WTC11 (cell line): ENCODE results near the gene OBSCN. TPM values are rescaled to one million over a fixed set of nuclear protein-coding genes. Genes with fewer than 3 reads are reported as not detected.

Experiments used
- ATAC-seq: fragments of 200-7000 bp; cut with Tn5 transposase; 2 replicates; pipeline ENCODE4 v1.10.0; 2021; ENCODE audit warnings: mild to moderate bottlenecking, moderate library complexity
- CTCF ChIA-PET: fragments of 300-600 bp; sonication (Branson Sonifier 250); formaldehyde crosslinking; loops from one replicate; lab custom pipeline; 2021; ENCODE audit warnings: antibody characterized with exemption; lab: Charles Lee
- POLR2A ChIA-PET: fragments of 350-600 bp; sonication (Branson Sonifier 250); formaldehyde crosslinking; loops from one replicate; lab custom pipeline; 2021; ENCODE audit warnings: antibody characterized with exemption; lab: Charles Lee
- DNase-seq: peaks from one replicate; pipeline ENCODE4 v3.0.0; 2021; ENCODE audit warnings: low spot score
- H3K27ac Mint-ChIP-seq: 2 replicates; pipeline ENCODE4 v1.8.0; 2021; ENCODE audit warnings: mixed read lengths
- H3K27me3 Mint-ChIP-seq: 2 replicates; pipeline ENCODE4 v1.8.0; 2021; ENCODE audit warnings: low read depth, mild to moderate bottlenecking, moderate library complexity, mixed read lengths
- H3K36me3 Mint-ChIP-seq: 2 replicates; pipeline ENCODE4 v1.8.0; 2021; ENCODE audit warnings: mixed read lengths
- H3K4me1 Mint-ChIP-seq: 2 replicates; pipeline ENCODE4 v1.8.0; 2022; ENCODE audit warnings: mixed read lengths
- H3K4me3 Mint-ChIP-seq: 2 replicates; pipeline ENCODE4 v1.8.0; 2021; ENCODE audit warnings: mild to moderate bottlenecking, moderate library complexity, mixed read lengths
- H3K9me3 Mint-ChIP-seq: 2 replicates; pipeline ENCODE4 v1.8.0; 2021; ENCODE audit warnings: mixed read lengths
- ATF1 ChIP-seq: sonication (generic); formaldehyde crosslinking; IDR thresholded peaks from 2 replicates; pipeline ENCODE4 v1.8.1; 2023; ENCODE audit warnings: mild to moderate bottlenecking, moderate library complexity, missing genetic modification reagents
- CDX4 ChIP-seq: fragments of 250-450 bp; sonication (Bioruptor Pico); IDR thresholded peaks from 2 replicates; pipeline ENCODE4 v1.9.0; 2021; ENCODE audit warnings: moderate library complexity, mild to moderate bottlenecking, inconsistent platforms, borderline replicate concordance
- E2F4 ChIP-seq: sonication (generic); formaldehyde crosslinking; IDR thresholded peaks from 2 replicates; pipeline ENCODE4 v1.8.1; 2022; ENCODE audit warnings: low read depth, mild to moderate bottlenecking, moderate library complexity, missing genetic modification reagents, borderline replicate concordance
- GABPB1 ChIP-seq: sonication (generic); formaldehyde crosslinking; IDR thresholded peaks from 2 replicates; pipeline ENCODE4 v1.8.1; 2023; ENCODE audit warnings: mild to moderate bottlenecking, missing genetic modification reagents
- GTF2I ChIP-seq: fragments of 250-450 bp; sonication (Bioruptor Pico); conservative IDR thresholded peaks from 2 replicates; pipeline ENCODE4 v1.4.0; 2021; ENCODE audit warnings: mild to moderate bottlenecking
- KAT7 ChIP-seq: sonication (generic); formaldehyde crosslinking; IDR thresholded peaks from 2 replicates; pipeline ENCODE4 v1.8.1; 2023; ENCODE audit warnings: missing genetic modification reagents, mild to moderate bottlenecking, borderline replicate concordance
- MYBL2 ChIP-seq: sonication (generic); formaldehyde crosslinking; IDR thresholded peaks from 2 replicates; pipeline ENCODE4 v1.8.1; 2023; ENCODE audit warnings: mild to moderate bottlenecking, moderate library complexity, missing genetic modification reagents
- NFYB ChIP-seq: sonication (generic); formaldehyde crosslinking; conservative IDR thresholded peaks from 2 replicates; pipeline ENCODE4 v1.8.0; 2022; ENCODE audit warnings: low read depth, missing genetic modification reagents
- RELA ChIP-seq: sonication (generic); formaldehyde crosslinking; IDR thresholded peaks from 2 replicates; pipeline ENCODE4 v1.8.1; 2022; ENCODE audit warnings: missing genetic modification reagents, mild to moderate bottlenecking, borderline replicate concordance
- SMAD3 ChIP-seq: sonication (generic); formaldehyde crosslinking; IDR thresholded peaks from 2 replicates; pipeline ENCODE4 v1.8.0; 2022; ENCODE audit warnings: missing genetic modification reagents, mild to moderate bottlenecking, borderline replicate concordance
- ZBTB21 ChIP-seq: sonication (generic); formaldehyde crosslinking; IDR thresholded peaks from 2 replicates; pipeline ENCODE4 v1.8.1; 2023; ENCODE audit warnings: mild to moderate bottlenecking, missing genetic modification reagents, borderline replicate concordance
- ZNF121 ChIP-seq: sonication (generic); formaldehyde crosslinking; IDR thresholded peaks from 2 replicates; pipeline ENCODE4 v1.8.0; 2023; ENCODE audit warnings: missing genetic modification reagents
- ZNF219 ChIP-seq: sonication (generic); formaldehyde crosslinking; IDR thresholded peaks from 2 replicates; pipeline ENCODE4 v1.8.0; 2023; ENCODE audit warnings: missing genetic modification reagents, mild to moderate bottlenecking, borderline replicate concordance
- ZNF263 ChIP-seq: sonication (generic); formaldehyde crosslinking; IDR thresholded peaks from 2 replicates; pipeline ENCODE4 v1.8.1; 2022; ENCODE audit warnings: low read depth, mild to moderate bottlenecking, moderate library complexity, missing genetic modification reagents
- ZNF317 ChIP-seq: sonication (generic); formaldehyde crosslinking; IDR thresholded peaks from 2 replicates; pipeline ENCODE4 v1.8.1; 2023; ENCODE audit warnings: low read depth, mild to moderate bottlenecking, moderate library complexity, missing genetic modification reagents, borderline replicate concordance
- total RNA-seq: library from RNA; stranded (reverse); gene quantifications from 3 replicates; pipeline ENCODE4 v1.2.3, GENCODE V29; 2021
- TF ChIP-seq, protein P1 (sequence below): fragments of 250-450 bp; sonication (Bioruptor Pico); IDR thresholded peaks from 2 replicates; pipeline ENCODE4 v1.9.0; 2021; ENCODE audit warnings: mild to moderate bottlenecking
- TF ChIP-seq, protein P2 (sequence below): sonication (generic); formaldehyde crosslinking; IDR thresholded peaks from 2 replicates; pipeline ENCODE4 v1.8.0; 2022; ENCODE audit warnings: mild to moderate bottlenecking, missing genetic modification reagents
- TF ChIP-seq, protein P3 (sequence below): sonication (generic); formaldehyde crosslinking; conservative IDR thresholded peaks from 2 replicates; pipeline ENCODE4 v1.8.1; 2022; ENCODE audit warnings: mild to moderate bottlenecking, missing genetic modification reagents
- TF ChIP-seq, protein P4 (sequence below): sonication (generic); formaldehyde crosslinking; IDR thresholded peaks from 2 replicates; pipeline ENCODE4 v1.8.1; 2022; ENCODE audit warnings: missing genetic modification reagents, borderline replicate concordance

Gene OBSCN
- total RNA-seq, 1 experiment from 2014 or later: 38.8 TPM

DNA sequence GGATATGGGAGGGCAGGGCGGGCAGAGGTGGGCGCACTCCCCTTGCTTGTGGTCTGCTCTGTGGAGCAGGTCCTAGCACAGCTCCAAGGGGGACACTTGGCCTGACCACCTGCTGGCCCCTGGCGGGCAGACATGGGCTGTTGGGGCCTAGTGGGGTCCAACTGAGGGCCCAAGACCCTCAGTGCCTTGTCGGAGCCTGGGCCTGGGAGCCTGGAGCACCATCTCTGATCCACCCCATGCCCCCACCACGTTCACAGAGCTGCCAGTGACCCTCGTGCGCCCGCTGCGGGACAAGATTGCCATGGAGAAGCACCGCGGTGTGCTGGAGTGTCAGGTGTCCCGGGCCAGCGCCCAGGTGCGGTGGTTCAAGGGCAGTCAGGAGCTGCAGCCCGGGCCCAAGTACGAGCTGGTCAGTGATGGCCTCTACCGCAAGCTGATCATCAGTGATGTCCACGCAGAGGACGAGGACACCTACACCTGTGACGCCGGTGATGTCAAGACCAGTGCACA is 70.6 kb downstream of the OBSCN start:
- TF ChIP-seq E2F4 (CRISPR knock-in tag): no peak
- no peak for TF ChIP-seq SMAD3 (CRISPR knock-in tag)
- TF ChIP-seq GABPB1: no peak
- TF ChIP-seq, protein P1, sequence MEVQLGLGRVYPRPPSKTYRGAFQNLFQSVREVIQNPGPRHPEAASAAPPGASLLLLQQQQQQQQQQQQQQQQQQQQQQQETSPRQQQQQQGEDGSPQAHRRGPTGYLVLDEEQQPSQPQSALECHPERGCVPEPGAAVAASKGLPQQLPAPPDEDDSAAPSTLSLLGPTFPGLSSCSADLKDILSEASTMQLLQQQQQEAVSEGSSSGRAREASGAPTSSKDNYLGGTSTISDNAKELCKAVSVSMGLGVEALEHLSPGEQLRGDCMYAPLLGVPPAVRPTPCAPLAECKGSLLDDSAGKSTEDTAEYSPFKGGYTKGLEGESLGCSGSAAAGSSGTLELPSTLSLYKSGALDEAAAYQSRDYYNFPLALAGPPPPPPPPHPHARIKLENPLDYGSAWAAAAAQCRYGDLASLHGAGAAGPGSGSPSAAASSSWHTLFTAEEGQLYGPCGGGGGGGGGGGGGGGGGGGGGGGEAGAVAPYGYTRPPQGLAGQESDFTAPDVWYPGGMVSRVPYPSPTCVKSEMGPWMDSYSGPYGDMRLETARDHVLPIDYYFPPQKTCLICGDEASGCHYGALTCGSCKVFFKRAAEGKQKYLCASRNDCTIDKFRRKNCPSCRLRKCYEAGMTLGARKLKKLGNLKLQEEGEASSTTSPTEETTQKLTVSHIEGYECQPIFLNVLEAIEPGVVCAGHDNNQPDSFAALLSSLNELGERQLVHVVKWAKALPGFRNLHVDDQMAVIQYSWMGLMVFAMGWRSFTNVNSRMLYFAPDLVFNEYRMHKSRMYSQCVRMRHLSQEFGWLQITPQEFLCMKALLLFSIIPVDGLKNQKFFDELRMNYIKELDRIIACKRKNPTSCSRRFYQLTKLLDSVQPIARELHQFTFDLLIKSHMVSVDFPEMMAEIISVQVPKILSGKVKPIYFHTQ (CRISPR knock-in tag): no peak
- TF ChIP-seq, protein P2, sequence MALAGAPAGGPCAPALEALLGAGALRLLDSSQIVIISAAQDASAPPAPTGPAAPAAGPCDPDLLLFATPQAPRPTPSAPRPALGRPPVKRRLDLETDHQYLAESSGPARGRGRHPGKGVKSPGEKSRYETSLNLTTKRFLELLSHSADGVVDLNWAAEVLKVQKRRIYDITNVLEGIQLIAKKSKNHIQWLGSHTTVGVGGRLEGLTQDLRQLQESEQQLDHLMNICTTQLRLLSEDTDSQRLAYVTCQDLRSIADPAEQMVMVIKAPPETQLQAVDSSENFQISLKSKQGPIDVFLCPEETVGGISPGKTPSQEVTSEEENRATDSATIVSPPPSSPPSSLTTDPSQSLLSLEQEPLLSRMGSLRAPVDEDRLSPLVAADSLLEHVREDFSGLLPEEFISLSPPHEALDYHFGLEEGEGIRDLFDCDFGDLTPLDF: no peak
- TF ChIP-seq, protein P3, sequence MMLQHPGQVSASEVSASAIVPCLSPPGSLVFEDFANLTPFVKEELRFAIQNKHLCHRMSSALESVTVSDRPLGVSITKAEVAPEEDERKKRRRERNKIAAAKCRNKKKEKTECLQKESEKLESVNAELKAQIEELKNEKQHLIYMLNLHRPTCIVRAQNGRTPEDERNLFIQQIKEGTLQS: no peak
- TF ChIP-seq KAT7: no peak
- TF ChIP-seq ZBTB21 (CRISPR knock-in tag): no peak
- no peak for TF ChIP-seq ZNF121 (CRISPR knock-in tag)
- TF ChIP-seq CDX4 (CRISPR knock-in tag): no peak
- TF ChIP-seq ZNF219 (CRISPR knock-in tag): no peak
- TF ChIP-seq, protein P4, sequence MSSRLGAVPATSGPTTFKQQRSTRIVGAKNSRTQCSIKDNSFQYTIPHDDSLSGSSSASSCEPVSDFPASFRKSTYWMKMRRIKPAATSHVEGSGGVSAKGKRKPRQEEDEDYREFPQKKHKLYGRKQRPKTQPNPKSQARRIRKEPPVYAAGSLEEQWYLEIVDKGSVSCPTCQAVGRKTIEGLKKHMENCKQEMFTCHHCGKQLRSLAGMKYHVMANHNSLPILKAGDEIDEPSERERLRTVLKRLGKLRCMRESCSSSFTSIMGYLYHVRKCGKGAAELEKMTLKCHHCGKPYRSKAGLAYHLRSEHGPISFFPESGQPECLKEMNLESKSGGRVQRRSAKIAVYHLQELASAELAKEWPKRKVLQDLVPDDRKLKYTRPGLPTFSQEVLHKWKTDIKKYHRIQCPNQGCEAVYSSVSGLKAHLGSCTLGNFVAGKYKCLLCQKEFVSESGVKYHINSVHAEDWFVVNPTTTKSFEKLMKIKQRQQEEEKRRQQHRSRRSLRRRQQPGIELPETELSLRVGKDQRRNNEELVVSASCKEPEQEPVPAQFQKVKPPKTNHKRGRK: no peak
- TF ChIP-seq NFYB: no peak
- TF ChIP-seq ATF1 (CRISPR knock-in tag): no peak
- TF ChIP-seq GTF2I (CRISPR knock-in tag): no peak
- TF ChIP-seq MYBL2 (CRISPR knock-in tag): no peak
- no peak for TF ChIP-seq RELA
- TF ChIP-seq ZNF317 (CRISPR knock-in tag): no peak
- no peak for TF ChIP-seq ZNF263
- Mint-ChIP-seq H3K27ac (no peak overlapping the region), H3K9me3 (no peaks in the 10 kb centered on the region), H3K27me3 (peaks cover 9% of the 10 kb centered on the region), H3K4me3 (no peak overlapping the region), H3K36me3 (peaks cover 10% of the 10 kb centered on the region), H3K4me1 (peaks cover 5% of the 10 kb centered on the region; the same call in 1 of the 2 replicates)
- no peak for DNase-seq
- ATAC-seq: no peak
- POLR2A ChIA-PET: no interaction called here
- CTCF ChIA-PET: interaction anchor here (1.0 to 1.1 kb wide), 3 partner anchors 18 to 41 kb away, joined by 3 read pairs; no protein-coding TSS in a partner anchor
